Type B pancreatic cell (in vitro differentiated cells): ENCODE data around the gene HIP1R. TPM values are rescaled to one million over a fixed set of nuclear protein-coding genes. Genes with fewer than 3 reads are reported as not detected.
"Not testable (repeated sequence)": the region's sequence is repeated elsewhere in the genome, so short reads cannot be mapped to it uniquely, and the experiment has no call there.

Source experiments
- DNase-seq: peaks from one replicate; pipeline ENCODE4 v3.0.0; 2021; ENCODE audit warnings: mixed read lengths; ENCODE audit not compliant: unreplicated experiment; ENCODE audit errors: extremely low spot score
- H3K27ac Mint-ChIP-seq: 2 replicates; pipeline ENCODE4 v1.8.0; 2021; ENCODE audit warnings: mild to moderate bottlenecking, mixed read lengths
- H3K27me3 Mint-ChIP-seq: 2 replicates; pipeline ENCODE4 v1.8.0; 2021; ENCODE audit warnings: mixed read lengths
- H3K36me3 Mint-ChIP-seq: 2 replicates; pipeline ENCODE4 v1.8.0; 2021; ENCODE audit warnings: mixed read lengths
- H3K4me1 Mint-ChIP-seq: one replicate; pipeline ENCODE4 v1.8.0; 2021; ENCODE audit warnings: mixed read lengths; ENCODE audit not compliant: unreplicated experiment
- H3K4me3 Mint-ChIP-seq: 2 replicates; pipeline ENCODE4 v1.8.0; 2021; ENCODE audit warnings: mild to moderate bottlenecking, mixed read lengths
- H3K9me3 Mint-ChIP-seq: 2 replicates; pipeline ENCODE4 v1.8.0; 2021; ENCODE audit warnings: mixed read lengths
- total RNA-seq: library from RNA; stranded (reverse); gene quantifications from 2 replicates; pipeline ENCODE4 v1.2.1, GENCODE V29; 2021; ENCODE audit warnings: low replicate concordance
- TF ChIP-seq, protein P1 (sequence below): fragments of 200-600 bp; sonication (generic); conservative IDR thresholded peaks from 2 replicates; pipeline ENCODE4 v1.5.0; 2021; ENCODE audit warnings: antibody characterized with exemption, mild to moderate bottlenecking

Gene HIP1R
- total RNA-seq, 1 donor from 2014 or later, result 45.5 TPM

GRCh38 chr12:122790393-122791075, 44.7 kb upstream of the HIP1R start:
- H3K4me3 Mint-ChIP-seq, result no peak overlapping the region
- H3K36me3 Mint-ChIP-seq, result no peaks in the 10 kb centered on the region

DNA sequence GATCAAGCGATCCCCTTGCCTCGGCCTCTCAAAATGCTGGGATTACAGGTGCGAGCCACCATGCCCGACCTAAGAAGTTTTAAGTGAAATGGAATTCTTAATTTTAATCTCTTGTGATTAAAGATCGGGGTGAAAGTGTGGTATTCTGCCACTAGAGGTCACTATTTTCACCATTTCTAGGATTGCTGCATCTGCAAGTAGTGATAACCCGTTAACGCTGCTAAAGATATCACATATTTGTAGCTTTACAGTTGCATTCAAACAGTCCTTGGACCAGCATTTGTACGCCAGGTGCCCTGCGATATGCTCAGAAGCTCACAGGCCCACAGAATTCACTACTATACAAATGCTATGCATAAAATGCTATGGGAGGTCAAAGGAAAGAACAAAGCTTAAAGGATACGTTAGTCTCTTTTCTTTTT, 41.6 kb upstream of the HIP1R start:
- TF ChIP-seq, protein P1, sequence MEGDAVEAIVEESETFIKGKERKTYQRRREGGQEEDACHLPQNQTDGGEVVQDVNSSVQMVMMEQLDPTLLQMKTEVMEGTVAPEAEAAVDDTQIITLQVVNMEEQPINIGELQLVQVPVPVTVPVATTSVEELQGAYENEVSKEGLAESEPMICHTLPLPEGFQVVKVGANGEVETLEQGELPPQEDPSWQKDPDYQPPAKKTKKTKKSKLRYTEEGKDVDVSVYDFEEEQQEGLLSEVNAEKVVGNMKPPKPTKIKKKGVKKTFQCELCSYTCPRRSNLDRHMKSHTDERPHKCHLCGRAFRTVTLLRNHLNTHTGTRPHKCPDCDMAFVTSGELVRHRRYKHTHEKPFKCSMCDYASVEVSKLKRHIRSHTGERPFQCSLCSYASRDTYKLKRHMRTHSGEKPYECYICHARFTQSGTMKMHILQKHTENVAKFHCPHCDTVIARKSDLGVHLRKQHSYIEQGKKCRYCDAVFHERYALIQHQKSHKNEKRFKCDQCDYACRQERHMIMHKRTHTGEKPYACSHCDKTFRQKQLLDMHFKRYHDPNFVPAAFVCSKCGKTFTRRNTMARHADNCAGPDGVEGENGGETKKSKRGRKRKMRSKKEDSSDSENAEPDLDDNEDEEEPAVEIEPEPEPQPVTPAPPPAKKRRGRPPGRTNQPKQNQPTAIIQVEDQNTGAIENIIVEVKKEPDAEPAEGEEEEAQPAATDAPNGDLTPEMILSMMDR, result peak; percentile 89
- Mint-ChIP-seq H3K27me3 (no peaks in the 10 kb centered on the region), H3K4me3 (no peak overlapping the region), H3K4me1 (no peaks in the 10 kb centered on the region), H3K9me3 (no peaks in the 10 kb centered on the region), H3K36me3 (no peaks in the 10 kb centered on the region), H3K27ac (no peak overlapping the region)
- DNase-seq, result peak; percentile 37

More at GRCh38 chr12:122790393-122791075, 44.7 kb upstream of the HIP1R start:
- Mint-ChIP-seq H3K9me3 (no peaks in the 10 kb centered on the region), H3K27me3 (no peaks in the 10 kb centered on the region), H3K4me1 (no peaks in the 10 kb centered on the region), H3K27ac (no peak overlapping the region)
- DNase-seq, result no peak
- TF ChIP-seq, protein P1, result no peak

- Mint-ChIP-seq H3K4me1 (no peaks in the 10 kb centered on the region), H3K4me3 (no peak overlapping the region), H3K36me3 (no peaks in the 10 kb centered on the region), H3K27me3 (no peaks in the 10 kb centered on the region), H3K9me3 (no peaks in the 10 kb centered on the region), H3K27ac (no peak overlapping the region)
- DNase-seq, result no peak
- TF ChIP-seq, protein P1, result no peak
These were observed 39.5 kb upstream of the HIP1R start for GRCh38 chr12:122795807-122796206.

GRCh38 chr12:122799641-122800243, 35.5 kb upstream of the HIP1R start:
- Mint-ChIP-seq H3K36me3 (no peaks in the 10 kb centered on the region), H3K4me1 (peaks cover 4% of the 10 kb centered on the region), H3K27ac (no peak overlapping the region), H3K27me3 (no peaks in the 10 kb centered on the region), H3K4me3 (no peak overlapping the region), H3K9me3 (no peaks in the 10 kb centered on the region)
- TF ChIP-seq, protein P1, result no peak
- DNase-seq, result no peak

DNA sequence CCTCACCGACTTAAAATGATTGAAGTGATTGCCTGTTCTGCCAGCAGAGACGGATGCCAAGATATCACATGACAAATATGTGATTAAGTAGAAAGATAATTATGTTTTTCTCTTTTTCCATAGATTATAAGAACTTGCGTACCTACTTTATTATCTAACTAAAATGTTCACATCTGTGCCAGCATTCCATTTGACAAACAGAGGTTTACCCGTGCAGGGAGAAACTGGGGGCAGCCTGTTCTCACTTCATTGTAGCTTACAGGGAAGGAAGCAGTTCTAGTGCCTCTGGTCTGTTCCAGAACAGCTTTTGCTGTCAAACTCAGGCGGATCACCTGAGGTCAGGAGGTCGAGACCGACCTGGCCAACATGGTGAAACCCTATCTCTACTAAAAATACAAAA, 31.3 kb upstream of the HIP1R start:
- DNase-seq, result no peak
- H3K27me3 Mint-ChIP-seq, result no peaks in the 10 kb centered on the region

GRCh38 chr12:122804957-122805356, 30.3 kb upstream of the HIP1R start:
- H3K27me3 Mint-ChIP-seq, H3K4me3 Mint-ChIP-seq, DNase-seq, H3K9me3 Mint-ChIP-seq, H3K4me1 Mint-ChIP-seq, H3K36me3 Mint-ChIP-seq, H3K27ac Mint-ChIP-seq: not testable (repeated sequence)

More for the DNA sequence above, 31.3 kb upstream of the HIP1R start:
- no peak overlapping the region for H3K27ac Mint-ChIP-seq
- no peak overlapping the region for H3K4me3 Mint-ChIP-seq
- no peaks in the 10 kb centered on the region for H3K36me3 Mint-ChIP-seq
- H3K4me1 Mint-ChIP-seq, result peaks cover 4% of the 10 kb centered on the region
- no peaks in the 10 kb centered on the region for H3K9me3 Mint-ChIP-seq
- TF ChIP-seq, protein P1, result no peak
